ENCODE results near the gene C4B.
"Not testable (repeated sequence)": the region's sequence is repeated elsewhere in the genome, so short reads cannot be mapped to it uniquely, and the experiment has no call there.

The C4B gene

GRCh38 chr6:31971279-31971992, 43.2 kb upstream of the C4B start:
- no peaks in the 10 kb centered on the region; the same call in 1 of the 2 replicates for H3K9me3 ChIP-seq (ENCODE audit: control insufficient read depth, insufficient read depth, low read depth, low read length)
- H3K36me3 ChIP-seq (ENCODE audit: control insufficient read depth, insufficient read depth, low read length): peaks cover 44% of the 10 kb centered on the region
- no peaks in the 10 kb centered on the region for H3K27me3 ChIP-seq (ENCODE audit: control insufficient read depth, insufficient read depth, low read length)
- H3K4me1 ChIP-seq (ENCODE audit: control insufficient read depth, insufficient read depth, low read length): peaks cover 7% of the 10 kb centered on the region
- peak overlapping the region; percentile 74 for H3K9ac ChIP-seq (ENCODE audit: low read length)
- H3K27ac ChIP-seq (ENCODE audit: low read depth, low read length): peak overlapping the region; percentile 88
- peak overlapping the region; percentile 86 for H3K4me3 ChIP-seq (ENCODE audit: low read depth, low read length)

DNA sequence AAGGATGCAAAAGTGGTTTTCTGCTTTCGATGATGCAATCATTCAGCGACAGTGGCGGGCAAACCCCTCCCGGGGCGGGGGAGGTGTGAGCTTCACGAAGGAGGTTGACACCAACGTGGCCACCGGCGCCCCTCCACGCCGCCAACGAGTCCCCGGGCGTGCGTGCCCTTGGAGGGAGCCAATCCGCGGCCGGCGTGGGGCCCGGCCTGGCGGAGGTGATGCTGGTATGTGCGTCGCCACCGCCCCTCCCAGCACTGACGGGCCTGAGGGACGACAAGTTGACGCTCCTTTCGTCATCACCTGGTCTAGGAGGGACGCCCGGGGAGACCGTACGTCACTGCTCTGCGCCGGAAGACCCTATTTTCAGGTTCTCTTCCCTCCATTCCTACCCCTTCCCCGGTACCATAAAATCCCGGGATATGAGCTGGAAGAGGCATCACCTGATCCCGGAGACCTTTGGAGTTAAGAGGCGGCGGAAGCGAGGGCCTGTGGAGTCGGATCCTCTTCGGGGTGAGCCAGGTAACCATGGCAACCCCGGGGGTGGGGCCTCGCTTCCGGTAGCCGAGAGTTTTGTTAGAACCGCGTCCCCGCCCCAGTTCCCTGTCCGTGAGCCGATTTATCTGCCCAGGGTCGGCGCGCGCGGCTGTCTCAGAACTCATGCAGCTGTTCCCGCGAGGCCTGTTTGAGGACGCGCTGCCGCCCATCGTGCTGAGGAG, 42.4 kb upstream of the C4B start, which contains the start of gene DXO:
DXO (minus strand) TSS at position 146 of the 716 bp plus-strand sequence. CDS start 463 bp downstream, outside the sequence.
- Histone ChIP-seq H3K9ac (ENCODE audit: low read length) (peak within 1 kb of the TSS; percentile 74), H3K27ac (ENCODE audit: low read depth, low read length) (peak within 1 kb of the TSS; percentile 88), H3K4me3 (ENCODE audit: low read depth, low read length) (peak within 1 kb of the TSS; percentile 86), H3K27me3 (ENCODE audit: control insufficient read depth, insufficient read depth, low read length) (no peaks in the 10 kb centered on the region), H3K9me3 (ENCODE audit: control insufficient read depth, insufficient read depth, low read depth, low read length) (no peaks in the 10 kb centered on the region; the same call in 1 of the 2 replicates), H3K4me1 (ENCODE audit: control insufficient read depth, insufficient read depth, low read length) (peaks cover 7% of the 10 kb centered on the region), H3K36me3 (ENCODE audit: control insufficient read depth, insufficient read depth, low read length) (peaks cover 37% of the 10 kb centered on the region)

DNA sequence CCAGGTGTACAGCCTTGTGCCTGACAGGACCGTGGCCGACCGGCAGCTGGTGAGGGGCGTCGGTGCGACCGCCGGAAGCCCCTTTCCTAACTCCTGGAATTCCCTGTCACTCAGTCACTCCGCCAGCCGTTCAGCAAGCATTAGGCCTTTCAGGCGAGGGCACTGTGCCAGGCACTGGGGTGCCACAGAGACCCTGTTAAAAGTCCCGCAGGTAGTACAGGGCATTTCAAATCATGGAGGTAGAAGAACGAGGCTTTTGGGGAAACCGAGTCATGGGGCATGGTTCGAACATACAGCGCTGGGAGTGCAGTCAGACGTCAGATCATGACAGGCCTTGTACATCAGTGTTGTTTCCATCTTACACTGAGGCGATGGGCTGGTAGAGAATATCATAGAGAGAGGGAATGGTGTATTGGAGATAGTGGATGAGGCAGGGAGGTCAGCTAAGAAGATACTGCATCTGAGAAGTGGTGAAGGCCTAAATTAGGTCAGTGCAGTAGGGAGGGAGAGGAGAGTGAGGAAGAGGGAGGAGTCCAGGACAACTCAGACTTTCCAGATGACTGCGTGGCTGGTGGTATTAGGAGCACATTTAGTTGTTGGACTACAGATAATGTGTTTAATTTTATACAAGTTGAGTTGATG, 41.8 kb upstream of the C4B start:
- peak overlapping the region; percentile 88; the same call in 1 of the 2 replicates for H3K27ac ChIP-seq (ENCODE audit: low read depth, low read length)
- H3K36me3 ChIP-seq (ENCODE audit: control insufficient read depth, insufficient read depth, low read length): peaks cover 30% of the 10 kb centered on the region
- peak overlapping the region; percentile 86 for H3K4me3 ChIP-seq (ENCODE audit: low read depth, low read length)
- no peaks in the 10 kb centered on the region; the same call in 1 of the 2 replicates for H3K9me3 ChIP-seq (ENCODE audit: control insufficient read depth, insufficient read depth, low read depth, low read length)
- peak overlapping the region; percentile 74 for H3K9ac ChIP-seq (ENCODE audit: low read length)
- no peaks in the 10 kb centered on the region for H3K27me3 ChIP-seq (ENCODE audit: control insufficient read depth, insufficient read depth, low read length)
- peaks cover 7% of the 10 kb centered on the region for H3K4me1 ChIP-seq (ENCODE audit: control insufficient read depth, insufficient read depth, low read length)

GRCh38 chr6:31976065-31976464, 38.5 kb upstream of the C4B start:
- not testable (repeated sequence) for H3K27ac ChIP-seq (ENCODE audit: low read depth, low read length); H3K4me1 ChIP-seq (ENCODE audit: control insufficient read depth, insufficient read depth, low read length); H3K9ac ChIP-seq (ENCODE audit: low read length); H3K27me3 ChIP-seq (ENCODE audit: control insufficient read depth, insufficient read depth, low read length); H3K9me3 ChIP-seq (ENCODE audit: control insufficient read depth, insufficient read depth, low read depth, low read length); H3K4me3 ChIP-seq (ENCODE audit: low read depth, low read length)
- H3K36me3 ChIP-seq (ENCODE audit: control insufficient read depth, insufficient read depth, low read length): peaks cover 13% of the 10 kb centered on the region

DNA sequence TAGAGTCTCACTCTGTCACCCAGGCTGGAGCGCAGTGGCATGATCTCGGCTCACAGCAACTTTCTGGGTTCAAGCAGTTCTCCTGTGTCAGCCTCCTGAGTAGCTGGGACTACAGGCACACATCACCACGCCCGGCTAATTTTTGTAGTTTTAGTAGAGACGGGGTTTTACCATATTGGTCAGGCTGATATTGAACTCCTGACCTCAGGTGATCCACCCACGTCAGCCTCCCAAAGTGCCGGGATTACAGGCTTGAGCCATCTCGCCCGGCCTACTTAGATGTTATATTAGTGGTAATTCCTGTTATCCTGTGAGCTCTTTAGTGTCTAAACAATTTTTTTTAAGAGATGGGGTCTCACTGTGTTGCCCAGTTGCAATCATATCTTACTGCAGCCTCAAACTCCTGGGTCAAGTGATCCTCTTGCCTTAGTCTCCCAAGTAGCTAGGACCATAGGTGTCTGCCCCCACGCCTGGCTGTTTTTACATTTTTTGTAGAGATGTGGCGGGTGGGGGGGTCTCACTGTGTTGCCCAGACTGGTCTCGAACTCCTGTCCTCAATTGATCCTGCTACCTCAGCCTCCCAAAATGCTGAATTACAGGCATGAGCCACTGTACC, 36.7 kb upstream of the C4B start:
- peaks cover 4% of the 10 kb centered on the region for H3K4me1 ChIP-seq (ENCODE audit: control insufficient read depth, insufficient read depth, low read length)
- no peak overlapping the region for H3K9ac ChIP-seq (ENCODE audit: low read length)
- no peak overlapping the region for H3K27ac ChIP-seq (ENCODE audit: low read depth, low read length)
- peaks cover 13% of the 10 kb centered on the region for H3K36me3 ChIP-seq (ENCODE audit: control insufficient read depth, insufficient read depth, low read length)
- H3K4me3 ChIP-seq (ENCODE audit: low read depth, low read length): no peak overlapping the region
- no peaks in the 10 kb centered on the region for H3K27me3 ChIP-seq (ENCODE audit: control insufficient read depth, insufficient read depth, low read length)
- no peaks in the 10 kb centered on the region; the same call in 1 of the 2 replicates for H3K9me3 ChIP-seq (ENCODE audit: control insufficient read depth, insufficient read depth, low read depth, low read length)

- Histone ChIP-seq H3K27ac (ENCODE audit: low read depth, low read length) (no peak overlapping the region), H3K4me3 (ENCODE audit: low read depth, low read length) (no peak overlapping the region), H3K27me3 (ENCODE audit: control insufficient read depth, insufficient read depth, low read length) (no peaks in the 10 kb centered on the region), H3K4me1 (ENCODE audit: control insufficient read depth, insufficient read depth, low read length) (no peaks in the 10 kb centered on the region), H3K36me3 (ENCODE audit: control insufficient read depth, insufficient read depth, low read length) (peaks cover 13% of the 10 kb centered on the region), H3K9me3 (ENCODE audit: control insufficient read depth, insufficient read depth, low read depth, low read length) (no peaks in the 10 kb centered on the region; the same call in 1 of the 2 replicates), H3K9ac (ENCODE audit: low read length) (no peak overlapping the region)
Measured at GRCh38 chr6:31978831-31979230, 35.8 kb upstream of the C4B start.

DNA sequence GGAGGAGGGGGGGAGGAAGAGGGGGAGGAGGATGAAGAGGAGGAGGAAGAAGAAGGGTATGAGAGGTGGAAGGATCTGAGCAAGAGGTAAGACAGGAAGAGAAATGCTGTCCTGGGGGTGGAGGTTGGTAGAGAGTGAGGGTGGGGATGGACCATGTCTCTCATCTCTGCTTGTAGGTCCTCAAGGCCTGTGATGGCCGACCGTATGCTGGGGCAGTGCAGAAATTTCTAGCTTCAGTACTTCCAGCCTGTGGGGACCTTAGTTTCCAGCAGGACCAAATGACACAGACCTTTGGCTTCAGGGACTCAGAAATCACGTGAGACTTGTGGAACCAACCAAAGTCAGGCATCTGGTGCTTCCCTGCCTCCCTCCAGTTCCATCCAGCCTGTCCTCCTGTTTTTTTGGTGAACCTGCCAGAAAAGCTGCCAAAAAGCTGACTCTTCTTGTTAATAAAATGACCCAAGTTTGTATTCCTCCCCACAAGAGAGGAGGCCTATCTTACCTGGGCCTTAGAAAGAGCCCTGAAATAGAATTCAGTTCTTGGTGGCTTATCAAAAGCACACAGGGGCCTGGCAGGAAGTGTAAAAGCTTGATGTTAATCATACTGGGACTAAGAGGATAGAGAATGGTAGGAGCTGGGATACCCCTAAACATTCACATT, 35.2 kb upstream of the C4B start:
- Histone ChIP-seq H3K9me3 (ENCODE audit: control insufficient read depth, insufficient read depth, low read depth, low read length) (no peaks in the 10 kb centered on the region; the same call in 1 of the 2 replicates), H3K36me3 (ENCODE audit: control insufficient read depth, insufficient read depth, low read length) (peaks cover 11% of the 10 kb centered on the region), H3K9ac (ENCODE audit: low read length) (no peak overlapping the region), H3K27ac (ENCODE audit: low read depth, low read length) (no peak overlapping the region), H3K27me3 (ENCODE audit: control insufficient read depth, insufficient read depth, low read length) (no peaks in the 10 kb centered on the region), H3K4me1 (ENCODE audit: control insufficient read depth, insufficient read depth, low read length) (no peaks in the 10 kb centered on the region), H3K4me3 (ENCODE audit: low read depth, low read length) (no peak overlapping the region)

- not testable (repeated sequence) for H3K4me1 ChIP-seq (ENCODE audit: control insufficient read depth, insufficient read depth, low read length); H3K27ac ChIP-seq (ENCODE audit: low read depth, low read length); H3K4me3 ChIP-seq (ENCODE audit: low read depth, low read length); H3K9ac ChIP-seq (ENCODE audit: low read length); H3K9me3 ChIP-seq (ENCODE audit: control insufficient read depth, insufficient read depth, low read depth, low read length); H3K27me3 ChIP-seq (ENCODE audit: control insufficient read depth, insufficient read depth, low read length)
- peaks cover 10% of the 10 kb centered on the region for H3K36me3 ChIP-seq (ENCODE audit: control insufficient read depth, insufficient read depth, low read length)
Measured at GRCh38 chr6:31980195-31980876, 34.3 kb upstream of the C4B start.

- not testable (repeated sequence) for H3K9ac ChIP-seq (ENCODE audit: low read length); H3K27ac ChIP-seq (ENCODE audit: low read depth, low read length)
- H3K36me3 ChIP-seq (ENCODE audit: control insufficient read depth, insufficient read depth, low read length): peaks cover 10% of the 10 kb centered on the region
Measured at GRCh38 chr6:31980998-31981397, 33.6 kb upstream of the C4B start.

GRCh38 chr6:31981744-31982143, 32.9 kb upstream of the C4B start, which contains the start of gene C4A:
Gene C4A, plus strand, starts transcription at chr6:31982057. Its CDS starts 51 bp downstream, at chr6:31982108.
- not testable (repeated sequence) for H3K4me3 ChIP-seq (ENCODE audit: low read depth, low read length); H3K9me3 ChIP-seq (ENCODE audit: control insufficient read depth, insufficient read depth, low read depth, low read length); H3K27ac ChIP-seq (ENCODE audit: low read depth, low read length); H3K9ac ChIP-seq (ENCODE audit: low read length); H3K4me1 ChIP-seq (ENCODE audit: control insufficient read depth, insufficient read depth, low read length); H3K27me3 ChIP-seq (ENCODE audit: control insufficient read depth, insufficient read depth, low read length)
- H3K36me3 ChIP-seq (ENCODE audit: control insufficient read depth, insufficient read depth, low read length): peaks cover 10% of the 10 kb centered on the region

More at GRCh38 chr6:31980998-31981397, 33.6 kb upstream of the C4B start:
- H3K9me3 ChIP-seq (ENCODE audit: control insufficient read depth, insufficient read depth, low read depth, low read length); H3K4me3 ChIP-seq (ENCODE audit: low read depth, low read length); H3K4me1 ChIP-seq (ENCODE audit: control insufficient read depth, insufficient read depth, low read length); H3K27me3 ChIP-seq (ENCODE audit: control insufficient read depth, insufficient read depth, low read length): not testable (repeated sequence)
